SJSA1 (cell line): ENCODE results near the gene NAV2. TPM values are rescaled to one million over a fixed set of nuclear protein-coding genes. Genes with fewer than 3 reads are reported as not detected.
A peak's percentile ranks its signal among the peaks of the same experiment; 100 is the strongest.
"Not testable (repeated sequence)": the region's sequence is repeated elsewhere in the genome, so short reads cannot be mapped to it uniquely, and the experiment has no call there.

Experiments
- DNase-seq, 2 experiments: peaks; one replicate each; pipeline ENCODE4 v3.0.0-alpha.2; 2015 to 2020; ENCODE audit warnings: low spot score in 2 of 2, low read depth in 1 of 2
- H3K27ac ChIP-seq: fragments of 250-450 bp; sonication (Bioruptor Pico); 2 replicates; pipeline ENCODE4 v1.5.1; 2020; ENCODE audit warnings: mild to moderate bottlenecking, moderate library complexity
- H3K27me3 ChIP-seq: fragments of 250-450 bp; sonication (Bioruptor Pico); replicated peaks from 2 replicates; pipeline ENCODE4 v1.5.1; 2020; ENCODE audit warnings: mild to moderate bottlenecking, moderate library complexity
- H3K36me3 ChIP-seq: fragments of 250-450 bp; sonication (Bioruptor Pico); 2 replicates; pipeline ENCODE4 v1.5.1; 2020; ENCODE audit warnings: mild to moderate bottlenecking
- H3K4me1 ChIP-seq: fragments of 250-450 bp; sonication (Bioruptor Pico); replicated peaks from 2 replicates; pipeline ENCODE4 v1.6.1; 2021; ENCODE audit warnings: mild to moderate bottlenecking
- H3K4me3 ChIP-seq: fragments of 250-450 bp; sonication (Bioruptor Pico); 2 replicates; pipeline ENCODE4 v1.5.1; 2020; ENCODE audit warnings: mild to moderate bottlenecking
- H3K9me3 ChIP-seq: fragments of 250-450 bp; sonication (Bioruptor Pico); replicated peaks from 2 replicates; pipeline ENCODE4 v1.5.1; 2020; ENCODE audit warnings: mild to moderate bottlenecking
- total RNA-seq: library from RNA; depleted of rRNA; stranded (reverse); fragments of >200 nt; shearing (Covaris generic); gene quantifications from 2 replicates; pipeline ENCODE4 v1.2.3, GENCODE V29; 2014

Gene NAV2
- total RNA-seq, 1 experiment from 2014 or later, result 2.6 TPM

DNA sequence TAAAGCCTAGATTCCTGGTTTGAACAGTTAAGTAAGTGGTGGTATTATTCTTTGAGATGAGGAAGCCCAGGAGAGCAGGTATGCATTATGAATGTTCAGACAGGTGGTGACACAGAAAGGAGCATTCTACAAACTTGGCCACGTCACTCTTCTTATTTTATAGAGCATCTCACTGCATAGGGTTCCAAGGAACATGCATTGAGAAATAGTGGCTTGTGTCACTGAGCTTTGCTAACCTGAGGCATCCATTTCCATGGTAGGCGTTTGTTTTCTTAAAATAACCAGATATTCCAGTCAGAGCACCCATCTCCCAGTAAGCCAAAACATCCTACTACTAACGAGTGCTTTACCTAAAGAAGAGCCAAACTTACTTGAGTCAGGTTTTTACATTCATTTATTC, 169.7 kb downstream of the NAV2 start:
- H3K27me3 ChIP-seq, result no peaks in the 10 kb centered on the region
- no peak overlapping the region for H3K27ac ChIP-seq
- H3K9me3 ChIP-seq, result no peaks in the 10 kb centered on the region
- no peak overlapping the region for H3K4me3 ChIP-seq
- no peaks in the 10 kb centered on the region for H3K4me1 ChIP-seq
- no peaks in the 10 kb centered on the region; the same call in 1 of the 2 replicates for H3K36me3 ChIP-seq
- DNase-seq, result no peak

DNA sequence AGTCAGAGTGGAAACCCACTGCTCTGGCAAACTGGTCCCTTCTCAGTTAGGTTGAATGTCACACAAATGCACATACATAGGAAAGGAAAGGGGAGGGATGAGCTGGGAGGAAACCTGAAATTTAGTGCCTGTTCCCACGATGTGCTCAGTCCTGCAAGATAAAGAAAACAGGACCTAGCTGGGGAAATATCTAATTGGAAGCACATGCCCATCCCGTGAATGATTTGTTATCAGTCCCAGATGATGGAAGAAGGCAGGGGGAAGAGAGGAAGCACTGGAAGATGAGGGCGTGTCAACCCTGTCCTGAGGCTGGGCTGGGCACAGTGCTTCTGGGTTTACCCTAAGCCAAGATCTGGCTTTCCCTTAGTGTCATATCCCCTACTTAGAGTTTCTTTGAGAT, 173.9 kb downstream of the NAV2 start:
- Histone ChIP-seq H3K9me3 (no peaks in the 10 kb centered on the region), H3K27ac (no peak overlapping the region), H3K4me1 (peaks cover 17% of the 10 kb centered on the region), H3K36me3 (peaks cover 2% of the 10 kb centered on the region; the same call in 1 of the 2 replicates), H3K4me3 (no peak overlapping the region), H3K27me3 (no peaks in the 10 kb centered on the region)
- DNase-seq, result no peak

DNA sequence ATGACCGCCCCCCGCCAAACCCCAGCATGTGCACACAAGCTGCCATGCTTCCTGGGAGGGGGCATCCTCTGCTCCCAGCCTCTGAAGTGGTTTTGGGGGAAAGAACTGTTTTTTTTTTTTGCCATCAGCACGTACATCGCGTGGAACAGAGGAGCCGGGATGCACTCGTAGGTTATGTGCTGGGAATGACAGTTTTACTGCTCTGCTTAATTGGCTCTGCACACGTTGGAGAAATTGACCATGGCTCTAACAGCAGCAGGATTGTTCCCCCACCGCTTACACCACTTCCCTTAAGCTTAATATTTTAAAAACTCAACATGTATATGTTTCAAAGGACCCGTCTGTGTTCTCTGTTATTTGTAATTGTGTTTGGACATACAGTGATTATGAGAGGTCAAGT, 175.2 kb downstream of the NAV2 start:
- Histone ChIP-seq H3K36me3 (peaks cover 2% of the 10 kb centered on the region; the same call in 1 of the 2 replicates), H3K4me1 (peaks cover 17% of the 10 kb centered on the region), H3K27ac (no peak overlapping the region), H3K9me3 (no peaks in the 10 kb centered on the region), H3K4me3 (no peak overlapping the region), H3K27me3 (no peaks in the 10 kb centered on the region)
- no peak for DNase-seq

DNA sequence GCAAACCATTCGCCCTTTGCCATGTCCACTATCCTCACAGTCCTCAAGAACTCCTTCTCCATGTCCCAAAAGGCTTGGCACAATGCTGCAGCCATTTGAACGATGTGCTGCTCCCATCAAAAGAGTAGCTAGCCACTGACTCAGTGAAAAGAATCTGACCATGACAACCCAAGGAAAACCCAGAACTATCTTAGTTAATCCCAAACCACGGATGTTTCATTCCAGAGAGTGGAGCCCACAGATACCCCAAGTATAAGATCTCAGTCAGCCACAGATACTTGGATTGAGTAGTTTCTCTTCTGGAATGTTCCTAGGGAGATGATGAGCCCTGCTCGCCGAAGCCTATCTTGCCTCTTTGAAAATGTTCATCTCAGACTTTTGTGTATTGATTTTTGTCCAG, 176.9 kb downstream of the NAV2 start:
- Histone ChIP-seq H3K9me3 (no peaks in the 10 kb centered on the region), H3K27ac (no peak overlapping the region; the same call in 1 of the 2 replicates), H3K36me3 (0 out of 2 replicates have a peak, but pooled peaks cover 2% of the 10 kb centered on the region), H3K4me3 (no peak overlapping the region), H3K4me1 (peaks cover 17% of the 10 kb centered on the region), H3K27me3 (no peaks in the 10 kb centered on the region)
- no peak for DNase-seq

DNA sequence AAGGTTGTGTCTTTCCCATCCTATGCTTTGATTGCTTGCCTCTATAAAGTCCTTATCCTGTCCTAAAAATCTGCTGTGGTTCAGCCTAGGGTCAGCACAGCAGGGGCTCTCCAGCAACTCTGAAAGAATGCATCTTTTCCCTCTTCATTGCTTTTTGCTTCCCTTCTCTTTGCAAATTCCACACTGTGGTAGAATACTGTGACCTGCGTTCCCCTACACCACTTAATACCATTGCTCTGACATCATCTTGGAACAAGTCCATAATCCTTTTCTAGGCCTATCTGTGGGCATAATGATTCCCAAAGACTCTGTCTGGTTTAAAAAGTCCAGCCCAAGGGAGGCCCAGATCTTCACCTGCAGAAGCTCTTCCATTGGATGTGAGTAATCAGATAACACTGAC, 177.7 kb downstream of the NAV2 start:
- Histone ChIP-seq H3K36me3 (0 out of 2 replicates have a peak, but pooled peaks cover 2% of the 10 kb centered on the region), H3K4me1 (peaks cover 17% of the 10 kb centered on the region), H3K4me3 (no peak overlapping the region), H3K9me3 (no peaks in the 10 kb centered on the region), H3K27ac (no peak overlapping the region; the same call in none of the 2 replicates), H3K27me3 (no peaks in the 10 kb centered on the region)
- peak; percentile 35 to 67 for DNase-seq

DNA sequence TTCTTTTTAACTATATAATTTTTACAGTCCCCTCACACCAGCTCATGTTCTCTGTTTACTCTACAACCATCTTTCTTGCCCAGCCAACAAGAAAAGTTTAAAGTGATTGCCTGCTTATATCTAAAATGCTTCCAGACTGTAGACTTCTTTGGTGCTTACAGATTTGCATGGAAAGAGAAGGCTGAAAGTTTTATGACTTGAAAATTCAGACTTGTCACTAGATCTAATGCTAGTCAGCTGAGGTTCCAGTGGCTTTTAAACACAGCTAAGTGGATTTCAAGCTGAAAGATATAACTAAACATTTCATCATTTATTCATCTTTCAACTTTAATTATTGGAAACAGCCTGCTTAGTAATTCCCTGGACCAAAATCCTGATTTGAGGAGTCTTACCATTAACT, 178.4 kb downstream of the NAV2 start:
- Histone ChIP-seq H3K27me3 (no peaks in the 10 kb centered on the region), H3K4me3 (no peak overlapping the region), H3K4me1 (peaks cover 17% of the 10 kb centered on the region), H3K27ac (no peak overlapping the region), H3K36me3 (0 out of 2 replicates have a peak, but pooled peaks cover 2% of the 10 kb centered on the region), H3K9me3 (no peaks in the 10 kb centered on the region)
- DNase-seq, result no peak

DNA sequence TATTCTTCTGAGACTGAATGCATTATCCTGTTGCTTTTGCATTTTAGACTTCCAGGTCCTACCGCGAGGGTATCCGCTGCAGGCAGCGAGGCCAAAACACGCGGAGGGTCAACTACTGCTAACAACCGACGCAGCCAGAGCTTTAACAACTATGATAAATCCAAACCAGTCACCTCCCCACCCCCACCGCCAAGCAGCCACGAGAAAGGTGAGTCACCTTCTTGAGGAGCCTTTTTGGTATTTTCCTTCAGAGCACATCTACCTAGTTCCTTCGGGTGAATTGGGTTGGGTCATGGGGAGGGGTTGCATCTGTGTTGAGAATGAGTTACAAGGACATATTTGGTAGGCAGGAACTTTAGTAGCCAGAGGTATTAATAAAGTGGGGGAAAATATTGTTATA, 179.8 kb downstream of the NAV2 start:
- no peaks in the 10 kb centered on the region for H3K9me3 ChIP-seq
- H3K4me3 ChIP-seq, result no peak overlapping the region
- 0 out of 2 replicates have a peak, but pooled peaks cover 2% of the 10 kb centered on the region for H3K36me3 ChIP-seq
- H3K27ac ChIP-seq, result no peak overlapping the region
- DNase-seq, result no peak
- H3K27me3 ChIP-seq, result no peaks in the 10 kb centered on the region
- peaks cover 17% of the 10 kb centered on the region for H3K4me1 ChIP-seq

DNA sequence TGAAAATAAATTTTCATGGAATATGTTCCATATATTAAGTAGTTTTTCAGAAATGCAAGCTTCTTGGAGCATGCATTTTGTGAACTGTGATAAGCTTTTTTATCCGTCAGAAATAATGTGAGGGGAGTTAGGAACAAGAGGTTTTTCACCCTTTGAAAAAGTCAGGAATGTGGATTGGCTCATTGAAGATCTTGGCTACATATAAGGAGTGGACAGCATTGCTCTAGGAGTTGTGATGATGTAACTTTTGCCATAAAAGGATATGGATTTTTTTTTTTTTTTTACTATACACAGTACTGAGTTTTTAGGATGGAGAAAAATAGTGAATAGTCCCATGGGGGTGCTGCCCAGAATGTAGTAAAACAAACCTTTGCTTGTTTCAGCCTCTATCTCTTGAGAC, 180.2 kb downstream of the NAV2 start:
- Histone ChIP-seq H3K4me3 (no peak overlapping the region), H3K9me3 (no peaks in the 10 kb centered on the region), H3K27me3 (no peaks in the 10 kb centered on the region), H3K4me1 (peaks cover 17% of the 10 kb centered on the region), H3K36me3 (0 out of 2 replicates have a peak, but pooled peaks cover 2% of the 10 kb centered on the region), H3K27ac (no peak overlapping the region)
- DNase-seq, result no peak

DNA sequence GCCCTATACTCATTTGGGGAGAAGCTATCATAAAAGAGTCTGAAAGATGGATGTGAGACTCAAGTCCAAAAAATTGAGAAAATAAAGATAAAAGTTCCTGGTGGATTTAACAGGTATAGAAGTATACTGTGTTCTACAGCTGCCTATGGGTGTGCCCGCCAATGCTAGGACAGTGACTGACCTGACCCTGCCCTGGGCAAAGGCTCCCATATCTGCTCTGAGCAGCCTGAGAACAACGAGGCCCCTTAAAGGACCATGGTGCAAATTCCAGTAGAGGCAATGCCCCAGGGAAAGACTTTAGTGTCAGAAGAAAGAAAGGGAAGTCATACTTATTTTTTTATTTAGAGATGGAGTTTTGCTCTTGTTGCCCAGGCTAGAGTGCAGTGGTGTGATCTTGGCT, 181.8 kb downstream of the NAV2 start:
- Histone ChIP-seq H3K9me3 (no peaks in the 10 kb centered on the region), H3K36me3 (0 out of 2 replicates have a peak, but pooled peaks cover 2% of the 10 kb centered on the region), H3K4me1 (peaks cover 15% of the 10 kb centered on the region), H3K4me3 (no peak overlapping the region), H3K27ac (no peak overlapping the region), H3K27me3 (no peaks in the 10 kb centered on the region)
- DNase-seq, result no peak

DNA sequence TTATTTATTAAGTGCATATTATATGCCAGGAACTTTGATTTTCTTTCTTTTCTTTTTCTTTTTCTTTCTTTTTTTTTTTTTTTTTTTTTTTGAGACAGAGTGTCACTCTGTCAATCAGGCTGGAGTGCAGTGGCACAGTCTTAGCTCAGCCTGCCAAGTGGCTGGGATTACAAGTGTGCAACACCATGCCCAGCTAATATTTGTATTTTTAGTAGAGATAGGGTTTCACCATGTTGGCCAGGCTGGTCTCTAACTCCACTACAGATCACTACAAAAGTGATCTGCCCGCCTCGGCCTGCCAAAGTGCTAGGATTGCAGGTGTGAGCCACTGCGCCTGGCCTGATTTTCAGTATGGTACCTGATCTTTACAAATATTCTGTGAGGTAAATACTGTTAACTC, 182.4 kb downstream of the NAV2 start:
- H3K27ac ChIP-seq, H3K9me3 ChIP-seq, H3K4me1 ChIP-seq, DNase-seq, H3K36me3 ChIP-seq, H3K4me3 ChIP-seq, H3K27me3 ChIP-seq: not testable (repeated sequence)

DNA sequence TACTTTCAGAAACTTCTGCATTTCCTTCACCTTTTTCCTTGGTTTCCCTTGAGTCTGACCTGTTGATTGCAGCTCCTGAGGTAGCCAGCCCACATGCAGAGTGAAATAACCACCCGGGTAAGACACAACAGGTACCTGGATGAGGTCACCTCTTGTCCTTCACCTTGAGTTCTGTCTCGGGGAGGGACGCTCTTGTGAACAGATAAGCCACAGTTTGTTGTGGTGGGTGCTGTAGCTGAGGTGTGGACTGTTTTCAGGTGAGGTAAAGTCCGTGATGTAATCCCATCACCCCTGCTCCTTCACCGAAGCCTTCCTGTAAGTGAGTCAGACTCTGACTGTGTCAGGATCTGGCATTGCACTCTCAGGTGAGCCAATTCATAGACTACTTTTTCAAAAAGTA, 183.1 kb downstream of the NAV2 start:
- Histone ChIP-seq H3K27me3 (no peaks in the 10 kb centered on the region), H3K4me1 (peaks cover 1% of the 10 kb centered on the region), H3K4me3 (no peak overlapping the region), H3K36me3 (0 out of 2 replicates have a peak, but pooled peaks cover 2% of the 10 kb centered on the region), H3K27ac (no peak overlapping the region), H3K9me3 (no peaks in the 10 kb centered on the region)
- no peak for DNase-seq

DNA sequence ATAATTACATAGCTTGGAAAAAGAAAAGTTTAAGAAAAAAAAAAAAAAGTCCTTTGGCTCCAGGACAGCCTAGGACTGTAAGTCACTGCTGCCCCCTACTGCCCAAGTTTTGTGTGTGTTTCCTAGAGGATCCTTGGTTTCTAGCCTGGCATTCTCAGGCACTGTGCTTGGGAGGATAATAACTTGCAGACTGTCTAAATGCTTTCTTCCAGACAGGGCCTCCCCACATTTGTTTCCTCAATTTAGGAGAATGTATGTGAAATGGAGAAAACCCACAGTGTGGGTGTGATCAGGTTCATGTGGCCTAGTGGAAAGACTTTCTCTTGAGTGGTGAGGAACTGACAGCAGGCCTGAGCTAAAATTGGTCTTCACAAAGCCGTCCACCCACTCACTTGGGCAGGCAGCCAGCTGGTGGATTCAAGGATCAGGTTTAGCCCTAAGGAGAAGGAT, 191.0 kb downstream of the NAV2 start:
- no peaks in the 10 kb centered on the region for H3K4me1 ChIP-seq
- H3K27ac ChIP-seq, result no peak overlapping the region
- H3K27me3 ChIP-seq, result no peaks in the 10 kb centered on the region
- H3K36me3 ChIP-seq, result no peaks in the 10 kb centered on the region
- no peak overlapping the region for H3K4me3 ChIP-seq
- DNase-seq, result peak; percentile 33 to 60
- H3K9me3 ChIP-seq, result no peaks in the 10 kb centered on the region

DNA sequence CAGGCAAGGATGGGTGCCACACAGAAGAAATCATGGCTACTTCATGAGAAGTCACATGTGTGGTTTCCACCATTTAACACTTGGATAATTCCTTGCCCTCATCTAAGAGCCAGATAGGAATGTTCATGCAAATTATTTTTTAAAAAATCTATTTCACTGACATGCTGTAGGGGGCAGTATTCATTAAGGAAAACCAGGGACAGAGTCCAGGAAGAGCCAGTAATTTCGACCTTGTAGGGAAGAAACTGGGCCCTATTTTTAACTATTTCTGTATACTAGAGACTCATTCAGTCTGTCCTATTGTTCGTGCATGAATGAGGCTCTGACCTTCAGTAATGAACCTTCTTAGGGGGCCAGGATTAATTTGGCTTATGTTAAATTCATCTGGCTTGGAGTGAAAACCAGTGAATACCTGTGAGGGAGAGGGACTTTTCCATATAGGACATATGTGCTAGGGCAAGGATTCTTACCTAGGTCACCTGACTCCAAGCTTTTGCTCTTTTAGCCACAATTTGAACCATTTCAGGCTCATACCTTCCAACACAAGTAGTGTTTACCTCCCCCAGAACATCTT, 192.7 kb downstream of the NAV2 start:
- H3K36me3 ChIP-seq, result no peaks in the 10 kb centered on the region
- no peak overlapping the region for H3K4me3 ChIP-seq
- peak in 1 of 2 experiments; percentile 18 for DNase-seq
- no peak overlapping the region for H3K27ac ChIP-seq
- H3K9me3 ChIP-seq, result no peaks in the 10 kb centered on the region
- no peaks in the 10 kb centered on the region for H3K4me1 ChIP-seq
- no peaks in the 10 kb centered on the region for H3K27me3 ChIP-seq

DNA sequence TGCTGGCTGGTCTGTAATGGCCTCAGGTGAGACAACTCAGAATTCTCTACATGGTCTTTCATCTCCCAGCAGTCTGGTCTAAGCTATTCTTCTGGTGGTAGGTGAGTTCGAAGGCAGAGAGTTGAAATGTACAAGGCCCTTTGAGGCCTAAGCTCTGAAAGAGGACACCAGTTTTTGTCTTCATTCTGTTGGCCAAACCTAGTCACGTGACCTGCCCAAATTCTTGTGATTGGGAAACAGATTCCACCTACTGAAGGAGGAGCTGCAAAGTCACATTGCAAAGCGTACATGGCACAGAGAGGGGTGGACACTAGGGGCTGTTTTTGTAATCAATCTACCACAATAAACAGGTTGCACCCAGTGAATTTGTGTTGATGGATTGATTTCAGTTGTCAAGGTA, 193.5 kb downstream of the NAV2 start:
- no peak overlapping the region for H3K27ac ChIP-seq
- no peak overlapping the region for H3K4me3 ChIP-seq
- no peaks in the 10 kb centered on the region for H3K36me3 ChIP-seq
- no peak for DNase-seq
- H3K9me3 ChIP-seq, result no peaks in the 10 kb centered on the region
- no peaks in the 10 kb centered on the region for H3K4me1 ChIP-seq
- no peaks in the 10 kb centered on the region for H3K27me3 ChIP-seq
